HEK293 (cell line): ENCODE measurements around the gene INS.

Source experiments
- CTCF ChIA-PET: fragments of 350-600 bp; formaldehyde crosslinking; extraction: SDS; loops from one replicate; lab custom pipeline; 2021; ENCODE audit warnings: antibody characterized with exemption; lab: Yijun Ruan, JAX
- POLR2A ChIA-PET: fragments of 300-600 bp; formaldehyde crosslinking; extraction: SDS; loops from one replicate; lab custom pipeline; 2020; ENCODE audit warnings: antibody characterized with exemption, inconsistent platforms; lab: Yijun Ruan, JAX
- H3K27ac ChIP-seq: fragments of 200-500 bp; sonication (Bioruptor generic); 2 replicates; pipeline ENCODE4 v1.5.1; 2014; ENCODE audit warnings: low read depth, low read length, control low read depth, inconsistent platforms; ENCODE audit errors: extremely low read depth
- H3K36me3 ChIP-seq, 2 experiments: fragments of 200-500 bp in 1 of 2; sonication (Bioruptor generic) in 1 of 2; 1 replicate in 1 of 2; 2 replicates in 1 of 2; pipeline ENCODE4 v1.5.1; 2014 to 2017; ENCODE audit warnings: inconsistent platforms in 2 of 2, low read length in 2 of 2; ENCODE audit not compliant: control insufficient read depth in 2 of 2, insufficient read depth in 1 of 2
- H3K4me1 ChIP-seq: fragments of 200-500 bp; sonication (Bioruptor generic); 2 replicates; pipeline ENCODE4 v1.5.1; 2014; ENCODE audit warnings: mild to moderate bottlenecking, low read length, inconsistent platforms; ENCODE audit not compliant: control insufficient read depth, insufficient read depth
- H3K4me3 ChIP-seq: 2 replicates; pipeline ENCODE4 v1.5.1; 2011; ENCODE audit warnings: low read depth, mild to moderate bottlenecking, control low read depth, low read length, moderate library complexity
- H3K9me3 ChIP-seq: fragments of 200-500 bp; sonication (Bioruptor generic); 2 replicates; pipeline ENCODE4 v1.5.1; 2014; ENCODE audit warnings: low read depth, low read length, inconsistent platforms; ENCODE audit not compliant: control insufficient read depth, insufficient read depth
- BCL11B ChIP-seq: fragments of 450-650 bp; formaldehyde crosslinking; IDR thresholded peaks from 2 replicates; pipeline ENCODE4 v1.5.1; 2016; ENCODE audit warnings: low read depth, missing biosample characterization, missing genetic modification characterization
- KLF1 ChIP-seq: fragments of 450-650 bp; formaldehyde crosslinking; IDR thresholded peaks from 2 replicates; pipeline ENCODE4 v1.5.1; 2016; ENCODE audit warnings: missing biosample characterization, missing genetic modification characterization
- MYNN ChIP-seq: fragments of 450-650 bp; formaldehyde crosslinking; IDR thresholded peaks from 2 replicates; pipeline ENCODE4 v1.5.1; 2016; ENCODE audit warnings: missing biosample characterization, missing genetic modification characterization, borderline replicate concordance
- OSR2 ChIP-seq: fragments of 450-650 bp; formaldehyde crosslinking; IDR thresholded peaks from 2 replicates; pipeline ENCODE4 v1.5.1; 2016; ENCODE audit warnings: missing biosample characterization, missing genetic modification characterization
- RBAK ChIP-seq: fragments of 450-650 bp; formaldehyde crosslinking; IDR thresholded peaks from 2 replicates; pipeline ENCODE4 v1.5.1; 2016; ENCODE audit warnings: missing biosample characterization, missing genetic modification characterization
- ZBTB17 ChIP-seq: fragments of 450-650 bp; formaldehyde crosslinking; IDR thresholded peaks from 2 replicates; pipeline ENCODE4 v1.5.1; 2016; ENCODE audit warnings: missing biosample characterization, missing genetic modification characterization
- ZEB2 ChIP-seq: fragments of 450-650 bp; formaldehyde crosslinking; IDR thresholded peaks from 2 replicates; pipeline ENCODE4 v1.5.1; 2016; ENCODE audit warnings: missing biosample characterization, missing genetic modification characterization
- ZFP41 ChIP-seq: fragments of 450-650 bp; formaldehyde crosslinking; IDR thresholded peaks from 2 replicates; pipeline ENCODE4 v1.5.1; 2016; ENCODE audit warnings: missing biosample characterization, missing genetic modification characterization, borderline replicate concordance
- ZNF155 ChIP-seq: fragments of 450-650 bp; formaldehyde crosslinking; IDR thresholded peaks from 2 replicates; pipeline ENCODE4 v1.5.1; 2016; ENCODE audit warnings: missing biosample characterization, missing genetic modification characterization
- ZNF16 ChIP-seq: fragments of 450-650 bp; formaldehyde crosslinking; IDR thresholded peaks from 2 replicates; pipeline ENCODE4 v1.5.1; 2016; ENCODE audit warnings: low read depth, missing biosample characterization, missing genetic modification characterization
- ZNF2 ChIP-seq: fragments of 450-650 bp; formaldehyde crosslinking; IDR thresholded peaks from 2 replicates; pipeline ENCODE4 v1.5.1; 2016; ENCODE audit warnings: missing biosample characterization, missing genetic modification characterization
- ZNF221 ChIP-seq: fragments of 450-650 bp; formaldehyde crosslinking; IDR thresholded peaks from 2 replicates; pipeline ENCODE4 v1.5.1; 2017; ENCODE audit warnings: missing biosample characterization, missing genetic modification characterization, borderline replicate concordance
- ZNF324 ChIP-seq: fragments of 450-650 bp; formaldehyde crosslinking; IDR thresholded peaks from 2 replicates; pipeline ENCODE4 v1.5.1; 2016; ENCODE audit warnings: missing biosample characterization, missing genetic modification characterization
- ZNF335 ChIP-seq: fragments of 450-650 bp; formaldehyde crosslinking; conservative IDR thresholded peaks from 2 replicates; pipeline ENCODE4 v1.5.1; 2016; ENCODE audit warnings: missing biosample characterization, missing genetic modification characterization
- ZNF341 ChIP-seq: fragments of 450-650 bp; formaldehyde crosslinking; IDR thresholded peaks from 2 replicates; pipeline ENCODE4; 2016; ENCODE audit warnings: low read depth, missing biosample characterization, missing genetic modification characterization
- ZNF560 ChIP-seq: fragments of 450-650 bp; formaldehyde crosslinking; IDR thresholded peaks from 2 replicates; pipeline ENCODE4 v1.5.1; 2017; ENCODE audit warnings: missing biosample characterization, missing genetic modification characterization, borderline replicate concordance
- ZNF624 ChIP-seq: fragments of 450-650 bp; formaldehyde crosslinking; IDR thresholded peaks from 2 replicates; pipeline ENCODE4 v1.5.1; 2017; ENCODE audit warnings: missing biosample characterization, missing genetic modification characterization
- ZNF654 ChIP-seq: fragments of 450-650 bp; formaldehyde crosslinking; IDR thresholded peaks from 2 replicates; pipeline ENCODE4 v1.5.1; 2016; ENCODE audit warnings: low read depth, missing biosample characterization, missing genetic modification characterization
- ZNF768 ChIP-seq: fragments of 450-650 bp; formaldehyde crosslinking; IDR thresholded peaks from 2 replicates; pipeline ENCODE4 v1.5.1; 2018; ENCODE audit warnings: missing biosample characterization, mild to moderate bottlenecking, missing genetic modification characterization
- ZNF792 ChIP-seq: fragments of 450-650 bp; formaldehyde crosslinking; IDR thresholded peaks from 2 replicates; pipeline ENCODE4 v1.5.1; 2016; ENCODE audit warnings: missing biosample characterization, missing genetic modification characterization
- ZSCAN30 ChIP-seq: fragments of 450-650 bp; IDR thresholded peaks from 2 replicates; pipeline ENCODE4 v1.5.1; 2018; ENCODE audit warnings: missing biosample characterization, mild to moderate bottlenecking, missing genetic modification characterization, moderate library complexity
- TF ChIP-seq, protein P1 (sequence below): fragments of 450-650 bp; formaldehyde crosslinking; conservative IDR thresholded peaks from 2 replicates; pipeline ENCODE4 v1.5.1; 2016; ENCODE audit warnings: low read depth, missing biosample characterization, missing genetic modification characterization
- TF ChIP-seq, protein P2 (sequence below): fragments of 450-650 bp; formaldehyde crosslinking; IDR thresholded peaks from 2 replicates; pipeline ENCODE4 v1.5.1; 2016; ENCODE audit warnings: missing biosample characterization, missing genetic modification characterization, borderline replicate concordance

The INS gene

DNA sequence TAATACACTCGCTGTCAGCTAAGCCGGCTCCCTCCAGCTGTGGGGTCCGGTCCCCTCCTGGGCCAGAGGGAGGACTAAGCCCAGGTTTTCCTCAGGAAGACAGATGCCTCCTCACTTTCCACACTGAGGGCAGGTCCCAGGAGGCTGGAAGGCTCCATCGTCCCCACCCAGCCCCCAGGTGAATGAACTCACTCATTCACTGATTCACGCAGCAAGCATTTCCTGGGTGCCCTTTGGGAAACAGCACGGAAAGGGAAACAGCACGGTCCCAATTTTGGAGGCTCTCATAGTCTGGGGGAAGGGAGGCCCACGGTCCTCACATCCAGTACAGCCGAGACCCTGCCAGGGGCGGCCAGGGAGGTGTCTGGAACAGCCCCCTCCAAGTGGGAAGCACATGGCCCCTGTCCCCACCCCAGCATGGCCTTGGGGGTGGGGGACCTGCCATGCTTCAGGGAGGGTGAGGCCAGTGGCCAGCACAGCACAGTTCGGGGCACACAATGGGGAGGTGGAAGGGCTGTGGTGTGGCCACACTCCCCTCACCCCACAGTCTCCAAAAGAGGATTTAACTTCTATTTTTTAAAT lies 19.9 kb upstream of the INS start:
- Histone ChIP-seq H3K36me3 (no peaks in the 10 kb centered on the region), H3K9me3 (no peaks in the 10 kb centered on the region), H3K4me1 (no peaks in the 10 kb centered on the region), H3K4me3 (no peak overlapping the region), H3K27ac (no peak overlapping the region)
- POLR2A ChIA-PET: no interaction called here
- TF ChIP-seq ZNF341 (peak; percentile 78), ZNF792 (tag by site-specific recombination) (no peak)
- CTCF ChIA-PET: interaction anchor here (1.3 kb wide), 1 partner anchor 240 kb away, joined by 3 read pairs; no protein-coding TSS in a partner anchor

DNA sequence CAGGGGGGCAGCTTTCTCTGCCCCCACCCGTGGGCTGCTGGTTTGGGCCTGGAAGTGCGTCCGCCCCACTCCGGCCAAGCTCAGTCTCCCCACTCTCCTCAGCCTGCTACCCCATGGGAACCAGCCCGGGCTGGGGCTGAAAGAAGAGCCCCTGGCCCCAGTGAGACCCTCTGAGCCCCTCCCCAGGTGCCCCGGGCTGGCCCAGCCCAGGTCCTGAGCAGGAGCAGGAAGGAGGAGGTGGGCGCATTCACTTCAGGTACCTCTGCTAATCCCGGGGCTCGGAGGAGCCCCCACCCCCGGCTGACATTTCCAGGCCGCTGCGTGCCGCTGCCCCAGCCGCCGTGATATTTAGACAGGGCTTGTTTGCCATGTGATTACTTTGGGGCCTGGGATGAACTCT lies 19.3 kb upstream of the INS start:
- H3K36me3 ChIP-seq: no peaks in the 10 kb centered on the region
- no peaks in the 10 kb centered on the region for H3K9me3 ChIP-seq
- no peak overlapping the region for H3K4me3 ChIP-seq
- ChIA-PET CTCF (interaction anchor here (1.3 kb wide), 1 partner anchor 241 kb away, joined by 3 read pairs; no protein-coding TSS in a partner anchor), POLR2A (no interaction called here)
- no peaks in the 10 kb centered on the region for H3K4me1 ChIP-seq
- H3K27ac ChIP-seq: no peak overlapping the region
- no peak for TF ChIP-seq ZNF335
- TF ChIP-seq, protein P1, sequence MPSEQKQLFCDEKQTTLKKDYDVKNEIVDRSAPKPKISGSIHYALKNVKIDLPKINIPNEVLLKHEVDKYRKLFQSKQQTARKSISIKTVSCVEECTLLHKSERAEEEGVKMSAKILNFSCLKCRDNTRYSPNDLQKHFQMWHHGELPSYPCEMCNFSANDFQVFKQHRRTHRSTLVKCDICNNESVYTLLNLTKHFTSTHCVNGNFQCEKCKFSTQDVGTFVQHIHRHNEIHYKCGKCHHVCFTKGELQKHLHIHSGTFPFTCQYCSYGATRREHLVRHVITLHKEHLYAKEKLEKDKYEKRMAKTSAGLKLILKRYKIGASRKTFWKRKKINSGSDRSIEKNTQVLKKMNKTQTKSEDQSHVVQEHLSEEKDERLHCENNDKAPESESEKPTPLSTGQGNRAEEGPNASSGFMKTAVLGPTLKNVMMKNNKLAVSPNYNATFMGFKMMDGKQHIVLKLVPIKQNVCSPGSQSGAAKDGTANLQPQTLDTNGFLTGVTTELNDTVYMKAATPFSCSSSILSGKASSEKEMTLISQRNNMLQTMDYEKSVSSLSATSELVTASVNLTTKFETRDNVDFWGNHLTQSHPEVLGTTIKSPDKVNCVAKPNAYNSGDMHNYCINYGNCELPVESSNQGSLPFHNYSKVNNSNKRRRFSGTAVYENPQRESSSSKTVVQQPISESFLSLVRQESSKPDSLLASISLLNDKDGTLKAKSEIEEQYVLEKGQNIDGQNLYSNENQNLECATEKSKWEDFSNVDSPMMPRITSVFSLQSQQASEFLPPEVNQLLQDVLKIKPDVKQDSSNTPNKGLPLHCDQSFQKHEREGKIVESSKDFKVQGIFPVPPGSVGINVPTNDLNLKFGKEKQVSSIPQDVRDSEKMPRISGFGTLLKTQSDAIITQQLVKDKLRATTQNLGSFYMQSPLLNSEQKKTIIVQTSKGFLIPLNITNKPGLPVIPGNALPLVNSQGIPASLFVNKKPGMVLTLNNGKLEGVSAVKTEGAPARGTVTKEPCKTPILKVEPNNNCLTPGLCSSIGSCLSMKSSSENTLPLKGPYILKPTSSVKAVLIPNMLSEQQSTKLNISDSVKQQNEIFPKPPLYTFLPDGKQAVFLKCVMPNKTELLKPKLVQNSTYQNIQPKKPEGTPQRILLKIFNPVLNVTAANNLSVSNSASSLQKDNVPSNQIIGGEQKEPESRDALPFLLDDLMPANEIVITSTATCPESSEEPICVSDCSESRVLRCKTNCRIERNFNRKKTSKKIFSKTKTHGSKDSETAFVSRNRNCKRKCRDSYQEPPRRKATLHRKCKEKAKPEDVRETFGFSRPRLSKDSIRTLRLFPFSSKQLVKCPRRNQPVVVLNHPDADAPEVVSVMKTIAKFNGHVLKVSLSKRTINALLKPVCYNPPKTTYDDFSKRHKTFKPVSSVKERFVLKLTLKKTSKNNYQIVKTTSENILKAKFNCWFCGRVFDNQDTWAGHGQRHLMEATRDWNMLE (tag by site-specific recombination): no peak
- no peak for TF ChIP-seq ZFP41 (tag by site-specific recombination)
- no peak for TF ChIP-seq ZNF155 (tag by site-specific recombination)
- TF ChIP-seq OSR2 (tag by site-specific recombination): no peak
- no peak for TF ChIP-seq ZNF221
- no peak for TF ChIP-seq ZNF768 (tag by site-specific recombination)
- no peak for TF ChIP-seq ZNF624 (tag by site-specific recombination)
- no peak for TF ChIP-seq ZEB2 (tag by site-specific recombination)
- no peak for TF ChIP-seq ZNF654 (tag by site-specific recombination)
- TF ChIP-seq ZNF560 (tag by site-specific recombination): no peak
- TF ChIP-seq BCL11B: no peak
- no peak for TF ChIP-seq ZBTB17 (tag by site-specific recombination)

DNA sequence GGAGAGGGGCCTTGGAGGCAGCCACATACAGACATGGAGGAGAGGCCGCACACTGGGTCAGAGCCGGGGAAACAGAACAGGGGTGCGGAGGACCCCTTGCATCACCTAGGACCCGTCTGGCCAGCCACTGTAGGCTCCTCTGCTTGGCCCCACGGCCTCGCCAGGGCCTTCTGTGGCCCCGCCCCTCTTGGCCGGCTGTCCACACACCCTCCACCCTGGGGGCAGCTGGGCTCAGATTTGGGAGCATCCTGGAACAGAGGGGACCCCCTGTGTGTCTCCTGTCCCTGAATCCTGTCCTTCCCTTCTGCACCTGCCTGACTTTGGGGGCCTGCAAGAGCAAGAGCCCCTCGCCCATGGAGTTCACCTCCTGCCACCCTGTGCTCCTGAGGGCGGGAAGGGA lies 18.5 kb upstream of the INS start:
- POLR2A ChIA-PET: no interaction called here
- TF ChIP-seq ZNF16 (tag by site-specific recombination) (no peak), ZNF324 (no peak), KLF1 (tag by site-specific recombination) (no peak), ZNF2 (no peak), RBAK (tag by site-specific recombination) (no peak), ZNF654 (tag by site-specific recombination) (no peak), MYNN (tag by site-specific recombination) (no peak), ZSCAN30 (tag by site-specific recombination) (no peak), ZNF768 (tag by site-specific recombination) (no peak)
- TF ChIP-seq, protein P2, sequence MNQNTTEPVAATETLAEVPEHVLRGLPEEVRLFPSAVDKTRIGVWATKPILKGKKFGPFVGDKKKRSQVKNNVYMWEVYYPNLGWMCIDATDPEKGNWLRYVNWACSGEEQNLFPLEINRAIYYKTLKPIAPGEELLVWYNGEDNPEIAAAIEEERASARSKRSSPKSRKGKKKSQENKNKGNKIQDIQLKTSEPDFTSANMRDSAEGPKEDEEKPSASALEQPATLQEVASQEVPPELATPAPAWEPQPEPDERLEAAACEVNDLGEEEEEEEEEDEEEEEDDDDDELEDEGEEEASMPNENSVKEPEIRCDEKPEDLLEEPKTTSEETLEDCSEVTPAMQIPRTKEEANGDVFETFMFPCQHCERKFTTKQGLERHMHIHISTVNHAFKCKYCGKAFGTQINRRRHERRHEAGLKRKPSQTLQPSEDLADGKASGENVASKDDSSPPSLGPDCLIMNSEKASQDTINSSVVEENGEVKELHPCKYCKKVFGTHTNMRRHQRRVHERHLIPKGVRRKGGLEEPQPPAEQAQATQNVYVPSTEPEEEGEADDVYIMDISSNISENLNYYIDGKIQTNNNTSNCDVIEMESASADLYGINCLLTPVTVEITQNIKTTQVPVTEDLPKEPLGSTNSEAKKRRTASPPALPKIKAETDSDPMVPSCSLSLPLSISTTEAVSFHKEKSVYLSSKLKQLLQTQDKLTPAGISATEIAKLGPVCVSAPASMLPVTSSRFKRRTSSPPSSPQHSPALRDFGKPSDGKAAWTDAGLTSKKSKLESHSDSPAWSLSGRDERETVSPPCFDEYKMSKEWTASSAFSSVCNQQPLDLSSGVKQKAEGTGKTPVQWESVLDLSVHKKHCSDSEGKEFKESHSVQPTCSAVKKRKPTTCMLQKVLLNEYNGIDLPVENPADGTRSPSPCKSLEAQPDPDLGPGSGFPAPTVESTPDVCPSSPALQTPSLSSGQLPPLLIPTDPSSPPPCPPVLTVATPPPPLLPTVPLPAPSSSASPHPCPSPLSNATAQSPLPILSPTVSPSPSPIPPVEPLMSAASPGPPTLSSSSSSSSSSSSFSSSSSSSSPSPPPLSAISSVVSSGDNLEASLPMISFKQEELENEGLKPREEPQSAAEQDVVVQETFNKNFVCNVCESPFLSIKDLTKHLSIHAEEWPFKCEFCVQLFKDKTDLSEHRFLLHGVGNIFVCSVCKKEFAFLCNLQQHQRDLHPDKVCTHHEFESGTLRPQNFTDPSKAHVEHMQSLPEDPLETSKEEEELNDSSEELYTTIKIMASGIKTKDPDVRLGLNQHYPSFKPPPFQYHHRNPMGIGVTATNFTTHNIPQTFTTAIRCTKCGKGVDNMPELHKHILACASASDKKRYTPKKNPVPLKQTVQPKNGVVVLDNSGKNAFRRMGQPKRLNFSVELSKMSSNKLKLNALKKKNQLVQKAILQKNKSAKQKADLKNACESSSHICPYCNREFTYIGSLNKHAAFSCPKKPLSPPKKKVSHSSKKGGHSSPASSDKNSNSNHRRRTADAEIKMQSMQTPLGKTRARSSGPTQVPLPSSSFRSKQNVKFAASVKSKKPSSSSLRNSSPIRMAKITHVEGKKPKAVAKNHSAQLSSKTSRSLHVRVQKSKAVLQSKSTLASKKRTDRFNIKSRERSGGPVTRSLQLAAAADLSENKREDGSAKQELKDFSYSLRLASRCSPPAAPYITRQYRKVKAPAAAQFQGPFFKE: no peak

More for the DNA sequence above, 18.5 kb upstream of the INS start:
- no peaks in the 10 kb centered on the region for H3K4me1 ChIP-seq
- H3K4me3 ChIP-seq: no peak overlapping the region
- H3K27ac ChIP-seq: no peak overlapping the region
- no peaks in the 10 kb centered on the region for H3K9me3 ChIP-seq
- no peaks in the 10 kb centered on the region for H3K36me3 ChIP-seq
- CTCF ChIA-PET: interaction anchor here (0.7 to 1.6 kb wide), 3 partner anchors 126 to 857 kb away, joined by 3 read pairs; no protein-coding TSS in a partner anchor
